HG03520 (cell line): ENCODE measurements around the gene ZNHIT3.
A peak's percentile ranks its signal among the peaks of the same experiment; 100 is the strongest.

ENCODE experiments used
- ATAC-seq: cut with Tn5 transposase; IDR thresholded peaks from one replicate; pipeline ENCODE4 v1.9.1; 2021; ENCODE audit warnings: mild to moderate bottlenecking, moderate library complexity; ENCODE audit not compliant: unreplicated experiment

ZNHIT3 gene

DNA sequence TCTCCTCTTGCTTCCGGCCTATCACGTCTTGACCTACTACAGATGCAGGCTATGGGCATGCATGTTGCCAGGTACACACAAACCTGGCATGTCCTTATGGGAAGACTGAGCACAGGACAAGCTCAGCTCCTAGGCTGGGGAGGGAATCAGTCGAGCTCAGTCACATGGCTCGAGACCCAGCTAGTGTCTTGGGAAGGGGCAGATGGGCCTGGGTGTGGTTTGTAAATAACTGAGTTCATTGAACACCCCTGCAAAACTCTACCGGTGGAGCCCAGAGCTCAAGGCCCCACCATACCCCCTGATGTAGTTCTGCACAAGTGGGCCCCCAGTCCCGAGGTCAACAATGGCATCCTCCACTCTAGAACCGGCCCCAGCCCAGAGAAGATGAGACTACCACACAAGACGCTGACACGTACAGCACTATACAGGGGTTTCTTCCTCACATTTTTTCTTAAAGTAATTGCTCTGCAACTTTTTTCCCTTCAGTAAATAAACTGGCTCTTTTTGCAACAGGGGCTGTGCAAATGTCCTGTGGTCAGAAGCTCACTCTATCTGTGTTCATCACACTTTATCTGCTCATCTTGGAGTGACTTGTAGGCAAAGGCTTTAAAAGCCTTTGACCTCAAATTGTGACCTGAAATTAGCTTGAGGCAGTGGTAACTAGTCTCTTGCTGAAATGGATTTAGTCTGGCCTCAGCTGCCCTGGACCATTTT lies 22.9 kb downstream of the ZNHIT3 start:
- no peak for ATAC-seq

DNA sequence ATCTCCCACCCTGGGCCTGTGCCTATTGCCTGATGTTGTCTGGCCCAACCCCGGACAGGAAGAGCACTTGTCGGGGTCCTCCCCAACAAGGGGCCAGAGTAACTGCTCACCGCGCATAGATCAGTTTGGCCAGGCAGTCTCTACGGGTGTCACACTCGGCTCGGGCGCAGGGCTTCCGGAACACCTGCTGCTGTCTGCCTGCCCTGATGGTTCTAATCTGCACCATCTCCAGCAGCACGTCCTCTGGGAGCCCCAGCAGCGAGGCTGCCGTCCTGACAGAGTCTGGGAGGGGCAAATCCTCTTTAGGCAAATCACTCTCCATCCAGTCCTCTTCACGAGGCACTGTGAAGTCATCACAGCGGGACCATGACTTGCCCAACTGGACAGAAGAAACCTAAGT lies 24.2 kb downstream of the ZNHIT3 start:
- ATAC-seq: no peak

DNA sequence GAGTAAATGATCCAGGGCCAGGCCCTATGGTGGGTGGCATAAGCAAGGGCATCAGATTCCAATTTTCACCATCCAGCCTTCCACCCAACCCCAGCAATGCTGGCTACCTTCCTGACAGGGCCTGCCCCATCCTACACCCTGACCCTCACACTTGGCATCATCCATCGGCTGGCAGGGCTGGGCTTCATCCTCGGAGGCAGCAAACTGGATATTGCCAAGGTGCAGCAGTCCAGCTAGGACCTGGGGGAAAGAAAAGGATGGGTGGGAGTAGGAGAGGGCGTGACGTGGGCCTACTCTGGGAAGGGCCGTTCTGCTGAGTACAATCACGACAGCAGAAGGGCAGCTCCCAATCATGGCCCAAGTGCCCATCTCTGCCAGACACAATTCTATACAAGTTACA lies 24.7 kb downstream of the ZNHIT3 start:
- no peak for ATAC-seq

GRCh38 chr17:36512641-36513040 lies 26.2 kb downstream of the ZNHIT3 start:
- ATAC-seq: no peak

GRCh38 chr17:36514856-36515255 lies 28.4 kb downstream of the ZNHIT3 start:
- no peak for ATAC-seq

- no peak for ATAC-seq
Observed at GRCh38 chr17:36515837-36516236, 29.4 kb downstream of the ZNHIT3 start.

DNA sequence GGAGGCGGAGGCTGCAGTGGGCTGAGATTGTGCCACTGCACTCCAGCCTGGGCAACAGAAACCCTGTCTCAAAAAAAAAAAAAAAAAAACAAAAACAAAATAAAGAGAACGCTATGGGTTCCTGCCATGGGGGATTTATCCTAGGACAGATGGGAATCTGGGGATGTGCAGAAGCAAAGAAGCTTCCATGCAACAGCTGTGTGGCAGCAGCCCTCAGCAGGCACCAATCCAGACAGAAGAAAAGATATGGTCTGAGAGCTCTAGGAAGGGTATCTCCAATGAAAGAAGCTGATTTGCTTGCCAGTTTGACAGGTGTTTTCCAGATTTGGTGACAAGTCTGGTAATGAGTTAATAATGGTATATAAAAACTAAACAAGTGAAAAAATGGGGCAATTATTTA lies 36.6 kb downstream of the ZNHIT3 start:
- no peak for ATAC-seq

GRCh38 chr17:36524428-36524876 lies 38.0 kb downstream of the ZNHIT3 start:
- no peak for ATAC-seq

DNA sequence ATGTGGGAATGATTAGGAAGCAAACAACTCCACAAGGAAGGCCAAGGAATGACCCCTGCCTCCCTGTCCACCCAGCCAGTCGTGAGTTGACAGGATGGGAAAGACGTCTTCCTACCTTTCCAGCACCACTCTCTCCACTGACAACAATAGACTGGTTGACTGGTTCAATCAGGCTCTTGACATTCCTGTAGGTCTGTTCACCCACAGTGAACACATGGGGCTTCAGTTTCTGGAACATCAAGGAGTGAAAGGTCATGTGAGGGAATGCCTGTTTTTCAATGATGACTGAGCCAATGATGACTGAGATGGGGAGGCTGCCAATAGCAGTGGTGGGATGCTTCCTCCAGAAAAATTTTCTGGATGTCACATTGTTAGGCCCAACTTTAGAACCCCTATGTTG lies 38.6 kb downstream of the ZNHIT3 start:
- ATAC-seq: no peak

- ATAC-seq: no peak
Observed at GRCh38 chr17:36525888-36526287, 39.4 kb downstream of the ZNHIT3 start.

DNA sequence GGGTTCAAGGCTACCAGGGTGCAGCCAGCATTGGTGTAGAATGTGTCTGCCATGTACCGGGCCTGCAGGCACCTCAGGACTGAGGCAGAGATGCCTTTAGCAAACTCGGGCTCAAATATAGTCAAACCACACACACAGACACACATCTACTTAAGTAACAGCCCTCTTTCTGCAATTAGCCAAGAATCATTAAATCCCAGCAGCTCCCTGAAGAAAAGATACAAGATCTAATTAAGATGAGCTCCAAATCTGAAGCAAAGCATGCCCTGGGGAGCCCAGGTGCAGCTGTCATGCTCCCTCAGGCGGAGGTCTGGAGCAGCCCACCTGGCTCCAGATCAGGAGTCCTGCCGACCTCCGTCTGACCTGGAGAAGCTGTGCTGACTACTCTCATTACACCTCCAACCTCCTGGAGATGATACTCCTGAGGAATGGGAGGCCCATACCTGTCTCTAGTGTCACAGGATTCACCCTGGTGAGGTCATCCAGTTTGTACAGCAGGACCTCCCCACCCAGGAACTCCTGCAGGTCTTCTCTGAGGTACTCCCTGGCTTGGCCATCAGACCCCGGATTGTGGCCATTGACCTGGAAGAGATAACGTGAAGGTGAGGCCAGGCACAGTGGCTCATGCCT lies 41.3 kb downstream of the ZNHIT3 start:
- no peak for ATAC-seq

DNA sequence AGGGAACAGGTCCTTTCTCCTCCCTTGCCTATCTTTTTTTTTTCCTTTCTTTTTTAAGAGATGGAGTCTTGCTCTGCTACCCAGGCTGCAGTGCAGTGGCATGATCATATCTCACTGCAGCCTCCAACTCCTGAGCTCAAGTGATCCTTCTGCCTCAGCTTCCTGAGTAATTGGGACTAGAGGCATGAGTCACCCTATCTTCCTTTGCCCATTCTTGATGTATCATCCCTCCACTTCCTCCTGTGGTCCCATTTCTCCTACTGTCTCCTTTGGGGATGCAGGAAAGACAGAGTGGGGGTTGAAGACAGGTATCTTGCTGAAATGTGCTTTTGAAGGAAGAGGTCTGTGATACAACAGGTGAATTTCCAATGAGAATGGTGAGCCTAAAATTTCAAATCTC lies 42.6 kb downstream of the ZNHIT3 start:
- ATAC-seq: no peak

GRCh38 chr17:36532435-36532975 lies 46.0 kb downstream of the ZNHIT3 start:
- ATAC-seq: no peak

- peak; percentile 25 for ATAC-seq
Observed at GRCh38 chr17:36533935-36534839, 47.7 kb downstream of the ZNHIT3 start.

- peak; percentile 69 for ATAC-seq
Observed at GRCh38 chr17:36534840-36535668, 48.6 kb downstream of the ZNHIT3 start, which contains the start of the genes MYO19 and PIGW. TSS of gene MYO19 (minus strand) at chr17:36534868. CDS start at chr17:36532538, 2,330 bp downstream. TSS of gene PIGW (plus strand) at chr17:36534987. CDS start at chr17:36537102, 2,115 bp downstream.

GRCh38 chr17:36535669-36536081 lies 49.2 kb downstream of the ZNHIT3 start:
- no peak for ATAC-seq

DNA sequence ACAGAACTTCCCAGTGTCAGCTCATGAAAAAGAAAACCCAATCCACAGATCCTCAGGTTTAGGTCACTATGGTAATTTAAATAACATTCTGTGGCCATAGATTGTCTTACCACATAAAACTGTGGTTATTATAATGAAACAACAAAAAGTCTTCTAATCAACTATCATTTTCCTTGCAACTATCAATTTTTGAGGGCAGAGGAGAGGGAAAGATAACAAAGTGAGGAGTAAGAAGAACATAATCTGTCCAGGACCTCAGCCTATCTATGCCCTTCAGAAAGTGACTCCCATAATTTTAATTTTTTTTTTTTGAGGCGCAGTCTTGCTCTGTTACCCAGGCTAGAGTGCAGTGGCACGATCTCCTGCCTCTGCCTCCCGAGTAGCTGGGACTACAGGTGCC lies 54.2 kb downstream of the ZNHIT3 start:
- ATAC-seq: no peak

DNA sequence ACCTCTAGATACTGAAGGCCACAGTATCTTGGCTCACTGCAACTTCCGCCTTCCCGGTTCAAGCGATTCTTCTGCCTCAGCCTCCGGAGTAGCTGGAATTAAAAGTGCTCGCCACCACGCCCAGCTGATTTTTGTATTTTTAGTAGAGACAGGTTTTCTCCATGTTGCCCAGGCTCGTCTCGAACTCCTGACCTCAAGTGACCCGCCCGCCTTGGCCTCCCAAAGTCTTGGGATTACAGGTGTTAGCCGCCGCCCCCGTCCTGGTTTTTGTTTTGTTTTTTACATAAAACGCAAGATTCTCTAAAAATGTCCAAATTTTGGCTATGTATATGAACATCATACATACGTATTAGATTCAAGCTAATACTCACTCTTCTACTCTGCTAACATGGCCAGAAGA lies 56.3 kb downstream of the ZNHIT3 start:
- no peak for ATAC-seq

- ATAC-seq: no peak
Observed at GRCh38 chr17:36544044-36544306, 57.5 kb downstream of the ZNHIT3 start.

- peak; percentile 49 for ATAC-seq
Observed at GRCh38 chr17:36544307-36545076, 58.0 kb downstream of the ZNHIT3 start, which contains the start of gene GGNBP2. TSS of gene GGNBP2 (plus strand) at chr17:36544919. CDS start at chr17:36545725, 806 bp downstream.
